Esophagus squamous epithelium (tissue), 5 donors: ENCODE measurements around the gene NTPCR. TPM values are rescaled to one million over a fixed set of nuclear protein-coding genes. Genes with fewer than 3 reads are reported as not detected.
"Not testable (repeated sequence)": the region's sequence is repeated elsewhere in the genome, so short reads cannot be mapped to it uniquely, and the experiment has no call there.

Experiments
- DNase-seq: peaks from one replicate; lab custom pipeline; 2025; lab: John Stamatoyannopoulos, UW
- H3K27ac ChIP-seq, 4 donors: fragments of 200-600 bp; sonication (generic); one replicate each; pipeline ENCODE4 v1.5.1; 2016 to 2019; ENCODE audit warnings: mild to moderate bottlenecking in 1 of 4
- H3K27me3 ChIP-seq, 4 donors: fragments of 200-600 bp; sonication (generic); 1 replicate in 3 of 4; 2 replicates in 1 of 4; pipeline versions ENCODE4 v1.5.1 to v1.6.0; 2017 to 2021; ENCODE audit warnings: antibody characterized with exemption in 1 of 4
- H3K36me3 ChIP-seq, 3 donors: fragments of 200-600 bp; sonication (generic); one replicate each; pipeline ENCODE4 v1.5.1; 2016 to 2019
- H3K4me1 ChIP-seq, 3 donors: fragments of 200-600 bp; sonication (generic); one replicate each; pipeline ENCODE4 v1.5.1; 2017 to 2019
- H3K4me3 ChIP-seq, 4 donors: fragments of 200-600 bp; sonication (generic); 1 replicate in 3 of 4; 2 replicates in 1 of 4; pipeline ENCODE4 v1.5.1; 2016 to 2019; ENCODE audit warnings: mild to moderate bottlenecking in 2 of 4, moderate library complexity in 1 of 4
- H3K9me3 ChIP-seq, 3 donors: fragments of 200-600 bp; sonication (generic); one replicate each; pipeline ENCODE4 v1.5.1; 2016 to 2019
- CTCF ChIP-seq, 6 experiments: fragments of 450-650 bp in 4 of 6; fragments of 200-600 bp in 2 of 6; sonication (generic) in 2 of 6; IDR thresholded peaks; one replicate each; pipeline ENCODE4 v1.5.1; 2016 to 2019; ENCODE audit warnings: antibody characterized with exemption in 6 of 6, mild to moderate bottlenecking in 4 of 6, moderate library complexity in 4 of 6
- POLR2A ChIP-seq, 4 donors: fragments of 450-650 bp; IDR thresholded peaks; one replicate each; pipeline ENCODE4 v1.6.1; 2017; ENCODE audit warnings: antibody characterized with exemption in 4 of 4, mild to moderate bottlenecking in 4 of 4, moderate library complexity in 3 of 4
- WGBS, 2 donors: methylation state at CpG; one replicate each; pipeline ENCODE4 v1.1.5; 2018; 5-methylcytosine and 5-hydroxymethylcytosine counted together
- intact Hi-C: fragments of 100-400 bp; cut with DNase I; formaldehyde crosslinking; loops from one replicate; pipeline ENCODE4 v1.15.0; 2022
- total RNA-seq, 4 donors: library from RNA; depleted of rRNA; stranded (reverse); fragments of >200 nt; gene quantifications; one replicate each; pipeline ENCODE4 v1.1.0, GENCODE V29; 2016
- donor health status: DM: yes; HTN: yes; CAD: no.

The NTPCR gene
- total RNA-seq, 4 donors from 2014 or later: 19.9 to 35.8 (median 23.4) TPM

GRCh38 chr1:232998138-232998537 lies 47.7 kb downstream of the NTPCR start:
- no peak overlapping the region for H3K27ac ChIP-seq
- H3K9me3 ChIP-seq: peaks cover 0 to 9% (median 6%) of the 10 kb centered on the region in 3 donors
- no peak overlapping the region for H3K4me3 ChIP-seq
- no peak for DNase-seq
- H3K27me3 ChIP-seq: no peaks in the 10 kb centered on the region
- H3K36me3 ChIP-seq: peaks cover 0 to 56% (median 7%) of the 10 kb centered on the region in 3 donors
- TF ChIP-seq POLR2A (IDR thresholded peaks at IDR 0.05) (no peak), CTCF (IDR thresholded peaks at IDR 0.05) (no peak)
- 93 to 97% methylated on average over 10 to 15 of the region's 15 CpGs for WGBS, 2 donors
- intact Hi-C loops: no loop called here
- no peaks in the 10 kb centered on the region for H3K4me1 ChIP-seq

GRCh38 chr1:232998646-232999045 lies 48.2 kb downstream of the NTPCR start:
- WGBS, 2 donors: 83 to 92% methylated on average over 3 of the region's 3 CpGs
- intact Hi-C loops: no loop called here
- H3K9me3 ChIP-seq: peaks cover 0 to 4% (median 2%) of the 10 kb centered on the region in 3 donors
- H3K36me3 ChIP-seq: peaks cover 0 to 51% (median 7%) of the 10 kb centered on the region in 3 donors
- TF ChIP-seq POLR2A (IDR thresholded peaks at IDR 0.05) (no peak), CTCF (IDR thresholded peaks at IDR 0.05) (no peak)
- no peak overlapping the region for H3K27ac ChIP-seq
- no peak overlapping the region for H3K4me3 ChIP-seq
- H3K4me1 ChIP-seq: no peaks in the 10 kb centered on the region
- DNase-seq: no peak
- H3K27me3 ChIP-seq: no peaks in the 10 kb centered on the region

GRCh38 chr1:232999956-233000625 lies 49.7 kb downstream of the NTPCR start:
- Histone ChIP-seq H3K9me3 (no peaks in the 10 kb centered on the region), H3K36me3 (peaks cover 0 to 45% (median 7%) of the 10 kb centered on the region in 3 donors), H3K4me1 (no peaks in the 10 kb centered on the region), H3K27me3 (no peaks in the 10 kb centered on the region), H3K27ac (no peak overlapping the region), H3K4me3 (no peak overlapping the region)
- intact Hi-C loops: no loop called here
- TF ChIP-seq POLR2A (IDR thresholded peaks at IDR 0.05) (no peak), CTCF (IDR thresholded peaks at IDR 0.05) (no peak)
- 94 to 100% methylated on average over 3 to 10 of the region's 16 CpGs for WGBS, 2 donors
- DNase-seq: no peak

GRCh38 chr1:233003638-233004037 lies 53.2 kb downstream of the NTPCR start:
- intact Hi-C loops, H3K9me3 ChIP-seq, DNase-seq, H3K4me1 ChIP-seq, H3K27me3 ChIP-seq, H3K27ac ChIP-seq, H3K4me3 ChIP-seq: not testable (repeated sequence)
- peaks cover 0 to 19% (median 7%) of the 10 kb centered on the region in 3 donors for H3K36me3 ChIP-seq
- WGBS, 2 donors: 83 to 93% methylated on average over 5 of the region's 5 CpGs

GRCh38 chr1:233004451-233004850 lies 54.0 kb downstream of the NTPCR start:
- Histone ChIP-seq H3K4me3 (no peak overlapping the region), H3K9me3 (no peaks in the 10 kb centered on the region), H3K4me1 (no peaks in the 10 kb centered on the region), H3K27me3 (no peaks in the 10 kb centered on the region), H3K27ac (no peak overlapping the region), H3K36me3 (peaks cover 0 to 12% (median 7%) of the 10 kb centered on the region in 3 donors)
- DNase-seq: no peak
- 94% methylated on average over 6 to 9 of the region's 9 CpGs for WGBS, 2 donors
- TF ChIP-seq POLR2A (IDR thresholded peaks at IDR 0.05): no peak
- TF ChIP-seq CTCF (IDR thresholded peaks at IDR 0.05): no peak
- intact Hi-C loops: no loop called here
